ENCODE measurements around the gene AGMAT. TPM values are rescaled to one million over a fixed set of nuclear protein-coding genes. Genes with fewer than 3 reads are reported as not detected.

The AGMAT gene
- total and polyA plus RNA-seq, 2 of the 8 experiments (the other 6 are each of a cell fraction or from before 2014, with no cell fraction given): 3.7 to 5.8 TPM

DNA sequence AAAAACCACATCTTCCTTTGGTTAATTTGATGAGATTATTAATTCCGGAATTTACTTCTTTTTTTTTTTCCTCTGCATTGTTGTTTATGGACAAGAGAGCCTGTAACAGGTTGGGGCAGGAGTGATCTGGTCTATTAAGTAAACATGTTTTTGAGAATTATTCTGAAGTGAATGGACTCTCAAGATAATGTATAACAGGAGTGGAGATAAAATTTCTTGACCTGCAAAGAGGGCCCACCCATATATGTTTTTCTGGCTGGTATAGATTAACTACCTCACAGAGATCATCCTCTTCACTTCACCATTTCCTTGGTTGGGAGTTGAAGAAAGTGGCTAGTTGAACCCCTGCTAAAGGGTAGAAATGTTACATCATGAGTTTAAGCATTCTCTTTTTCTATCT is 43.2 kb upstream of the AGMAT start (continued):
- no peak for TF ChIP-seq ZNF274 (IDR thresholded peaks at IDR 0.05; ENCODE audit: borderline replicate concordance, extremely low read depth, low read length)
